ENCODE data around the gene CSRP1. TPM values are rescaled to one million over a fixed set of nuclear protein-coding genes. Genes with fewer than 3 reads are reported as not detected.

CSRP1 gene
- total RNA-seq, result 317 and 374 TPM in 2 replicates

GRCh38 chr1:201506557-201507359, at the start of gene CSRP1:
Gene CSRP1, minus strand, starts transcription at chr1:201507123. Its CDS starts 10,820 bp downstream, at chr1:201496303.

GRCh38 chr1:201538612-201539551, 32.0 kb upstream of the CSRP1 start, which contains the start of gene NAV1:
Gene NAV1, plus strand, starts transcription at chr1:201539127. Its CDS starts 83,758 bp downstream, at chr1:201622885.

GRCh38 chr1:201468844-201469644, 37.9 kb downstream of the CSRP1 start, which contains the start of gene PHLDA3:
Gene PHLDA3, minus strand, starts transcription at chr1:201469188. Its CDS starts 402 bp downstream, at chr1:201468786.

Other genes with a start within 250 kb of the CSRP1 start
- gene PKP1, start 223.6 kb downstream of the CSRP1 start, total RNA-seq, result under 0.01 and 0.19 TPM in 2 replicates
- gene TNNT2, start 129.4 kb downstream of the CSRP1 start, total RNA-seq, result not detected in 2 replicates
- gene LAD1, start 107.8 kb downstream of the CSRP1 start, total RNA-seq, result under 0.01 and 0.19 TPM in 2 replicates
- gene TNNI1, start 85.4 kb downstream of the CSRP1 start, total RNA-seq, result not detected in 2 replicates
- gene PHLDA3, start 37.9 kb downstream of the CSRP1 start, total RNA-seq, result 69.0 and 104 TPM in 2 replicates
- 23.0 and 30.7 TPM in 2 replicates for gene NAV1, start 32.0 kb upstream of the CSRP1 start, total RNA-seq